Vagina (tissue), 2 donors: ENCODE results near the gene DNAH1.

Experiments
- CTCF ChIP-seq, 3 experiments: fragments of 450-650 bp in 2 of 3; fragments of 200-600 bp in 1 of 3; sonication (generic) in 1 of 3; IDR thresholded peaks; one replicate each; pipeline ENCODE4 v1.5.1; 2017 to 2019; ENCODE audit warnings: antibody characterized with exemption in 3 of 3, mild to moderate bottlenecking in 2 of 3, moderate library complexity in 2 of 3
- POLR2A ChIP-seq, 2 donors: fragments of 450-650 bp; IDR thresholded peaks; one replicate each; pipeline ENCODE4 v1.6.1; 2017; ENCODE audit warnings: antibody characterized with exemption in 2 of 2, mild to moderate bottlenecking in 2 of 2, moderate library complexity in 2 of 2

GRCh38 chr3:52442409-52443267 lies 126.5 kb downstream of the DNAH1 start:
- TF ChIP-seq POLR2A (IDR thresholded peaks at IDR 0.05) (no peak), CTCF (IDR thresholded peaks at IDR 0.05) (no peak)
